Heart left ventricle (tissue), 13 donors: ENCODE data around the gene GPR39.

ENCODE experiments used
- CTCF ChIP-seq, 12 donors: fragments of 200-600 bp; sonication (generic) in 4 of 12; IDR thresholded peaks; one replicate each; pipeline versions ENCODE4 v1.5.0 to v1.8.0; 2018 to 2022; ENCODE audit warnings: antibody characterized with exemption in 12 of 12, mild to moderate bottlenecking in 5 of 12
- POLR2A ChIP-seq, 2 donors: fragments of 450-650 bp; IDR thresholded peaks; one replicate each; pipeline ENCODE4 v1.6.1; 2017; ENCODE audit warnings: antibody characterized with exemption in 2 of 2, mild to moderate bottlenecking in 2 of 2, moderate library complexity in 2 of 2
- donor health status: ischemic (EF 13 %, LVEDD 7.1; RV severe dilation, severe dysfunction).
- donor health status: DM: no; HTN: yes; CAD: no.
- donor health status: DM: no; HTN: no; CAD: no.
- donor health status: ischemic (EF 25% LVEDD 6.9; RV normal size, moderate dysfunction).
- donor health status: ischemic (EF 25% LVEDD 5.7; RV mildly dilated, moderate dysfunction).
- donor health status: ischemic (EF 35%, LVEDD 5.7; RV mildly dilated, moderate dysfunction).
- donor health status: nonischemic (EF 11% LVEDD 7.7; RV severe dilation, severe dysfunction).
- donor health status: DM: yes; HTN: yes; CAD: no.
- donor health status: PGD.
- donor health status: ischemic (EF 29% LVEDD 5.4; RV normal size, mild dysfunction).
- donor health status: nonischemic (EF 23%, LVEDD 6.1; RV moderate dilation, normal function).

- TF ChIP-seq CTCF (IDR thresholded peaks at IDR 0.05): no peak
- TF ChIP-seq POLR2A (IDR thresholded peaks at IDR 0.05): no peak
Measured at GRCh38 chr2:132373391-132374135, 43.0 kb upstream of the GPR39 start.
